ENCODE measurements around the gene GNPAT. TPM values are rescaled to one million over a fixed set of nuclear protein-coding genes. Genes with fewer than 3 reads are reported as not detected.
A peak's percentile ranks its signal among the peaks of the same experiment; 100 is the strongest.

Gene GNPAT
- total RNA-seq, 1 donor from 2014 or later = 32.5 TPM

- Histone ChIP-seq H3K27ac (ENCODE audit: low read depth, low read length) (no peak overlapping the region), H3K4me2 (ENCODE audit: low read length) (no peak overlapping the region), H3K9me3 (ENCODE audit: insufficient read depth, low read depth, low read length) (no peaks in the 10 kb centered on the region), H2AFZ (ENCODE audit: low read depth, low read length) (no peak overlapping the region), H3K27me3 (ENCODE audit: insufficient read depth, low read length) (peaks cover 5% of the 10 kb centered on the region), H4K20me1 (ENCODE audit: insufficient read depth, low read length) (no peaks in the 10 kb centered on the region), H3K4me1 (ENCODE audit: insufficient read depth, low read length) (no peaks in the 10 kb centered on the region), H3K4me3 (ENCODE audit: insufficient read depth, low read depth, low read length) (no peak overlapping the region), H3K9ac (ENCODE audit: low read length) (no peak overlapping the region), H3K36me3 (ENCODE audit: insufficient read depth, low read length) (no peaks in the 10 kb centered on the region), H3K79me2 (ENCODE audit: insufficient read depth, low read length) (no peaks in the 10 kb centered on the region)
- peaks cover 13% of the 10 kb centered on the region for H3K4me1 Mint-ChIP-seq (ENCODE audit: low read depth, unreplicated experiment)
- peaks cover 73% of the 10 kb centered on the region for H3K27me3 Mint-ChIP-seq (ENCODE audit: low read depth, unreplicated experiment)
- no peak overlapping the region for H3K4me3 Mint-ChIP-seq (ENCODE audit: unreplicated experiment)
- TF ChIP-seq CTCF (IDR thresholded peaks at IDR 0.05; ENCODE audit: insufficient read depth, low read depth, low read length) (no peak), EZH2 (IDR thresholded peaks at IDR 0.05; ENCODE audit: insufficient read depth, low read length) (no peak)
- no peak for DNase-seq (ENCODE audit: low read depth)
- H3K27ac Mint-ChIP-seq (ENCODE audit: unreplicated experiment) = no peak overlapping the region
- H3K9me3 Mint-ChIP-seq (ENCODE audit: unreplicated experiment) = peaks cover 7% of the 10 kb centered on the region
- no peak for FAIRE-seq
- H3K36me3 Mint-ChIP-seq (ENCODE audit: low read depth, unreplicated experiment) = peaks cover 3% of the 10 kb centered on the region
These were observed 38.9 kb upstream of the GNPAT start for GRCh38 chr1:231201979-231202633.

GRCh38 chr1:231203259-231204057 lies 37.6 kb upstream of the GNPAT start:
- no peak for FAIRE-seq
- H3K4me1 ChIP-seq (ENCODE audit: insufficient read depth, low read length) = no peaks in the 10 kb centered on the region
- Mint-ChIP-seq H3K4me1 (ENCODE audit: low read depth, unreplicated experiment) (peaks cover 13% of the 10 kb centered on the region), H3K27ac (ENCODE audit: unreplicated experiment) (no peak overlapping the region), H3K36me3 (ENCODE audit: low read depth, unreplicated experiment) (peaks cover 3% of the 10 kb centered on the region), H3K9me3 (ENCODE audit: unreplicated experiment) (peaks cover 7% of the 10 kb centered on the region), H3K4me3 (ENCODE audit: unreplicated experiment) (no peak overlapping the region), H3K27me3 (ENCODE audit: low read depth, unreplicated experiment) (peaks cover 66% of the 10 kb centered on the region)
- no peak overlapping the region for H3K4me3 ChIP-seq (ENCODE audit: insufficient read depth, low read depth, low read length)
- H3K79me2 ChIP-seq (ENCODE audit: insufficient read depth, low read length) = no peaks in the 10 kb centered on the region
- no peak overlapping the region for H3K4me2 ChIP-seq (ENCODE audit: low read length)
- H3K27ac ChIP-seq (ENCODE audit: low read depth, low read length) = no peak overlapping the region
- no peak for DNase-seq (ENCODE audit: low read depth)
- peaks cover 5% of the 10 kb centered on the region for H3K27me3 ChIP-seq (ENCODE audit: insufficient read depth, low read length)
- TF ChIP-seq EZH2 (IDR thresholded peaks at IDR 0.05; ENCODE audit: insufficient read depth, low read length) (no peak), CTCF (IDR thresholded peaks at IDR 0.05; ENCODE audit: insufficient read depth, low read depth, low read length) (no peak)
- H3K36me3 ChIP-seq (ENCODE audit: insufficient read depth, low read length) = no peaks in the 10 kb centered on the region
- H2AFZ ChIP-seq (ENCODE audit: low read depth, low read length) = no peak overlapping the region
- H3K9ac ChIP-seq (ENCODE audit: low read length) = no peak overlapping the region
- no peaks in the 10 kb centered on the region for H4K20me1 ChIP-seq (ENCODE audit: insufficient read depth, low read length)
- H3K9me3 ChIP-seq (ENCODE audit: insufficient read depth, low read depth, low read length) = no peaks in the 10 kb centered on the region

GRCh38 chr1:231206856-231207255 lies 34.2 kb upstream of the GNPAT start:
- H3K4me3 ChIP-seq (ENCODE audit: insufficient read depth, low read depth, low read length) = no peak overlapping the region
- H3K36me3 ChIP-seq (ENCODE audit: insufficient read depth, low read length) = no peaks in the 10 kb centered on the region
- H3K79me2 ChIP-seq (ENCODE audit: insufficient read depth, low read length) = no peaks in the 10 kb centered on the region
- Mint-ChIP-seq H3K27me3 (ENCODE audit: low read depth, unreplicated experiment) (peaks cover 53% of the 10 kb centered on the region), H3K9me3 (ENCODE audit: unreplicated experiment) (peaks cover 7% of the 10 kb centered on the region), H3K27ac (ENCODE audit: unreplicated experiment) (no peak overlapping the region), H3K4me1 (ENCODE audit: low read depth, unreplicated experiment) (no peaks in the 10 kb centered on the region), H3K36me3 (ENCODE audit: low read depth, unreplicated experiment) (peaks cover 6% of the 10 kb centered on the region), H3K4me3 (ENCODE audit: unreplicated experiment) (no peak overlapping the region)
- no peak for FAIRE-seq
- no peak overlapping the region for H3K4me2 ChIP-seq (ENCODE audit: low read length)
- DNase-seq (ENCODE audit: low read depth) = no peak
- TF ChIP-seq EZH2 (IDR thresholded peaks at IDR 0.05; ENCODE audit: insufficient read depth, low read length) = no peak
- TF ChIP-seq CTCF (IDR thresholded peaks at IDR 0.05; ENCODE audit: insufficient read depth, low read depth, low read length) = peak; percentile 11
- no peaks in the 10 kb centered on the region for H3K4me1 ChIP-seq (ENCODE audit: insufficient read depth, low read length)
- no peaks in the 10 kb centered on the region for H4K20me1 ChIP-seq (ENCODE audit: insufficient read depth, low read length)
- no peak overlapping the region for H3K9ac ChIP-seq (ENCODE audit: low read length)
- no peak overlapping the region for H3K27ac ChIP-seq (ENCODE audit: low read depth, low read length)
- no peak overlapping the region for H2AFZ ChIP-seq (ENCODE audit: low read depth, low read length)
- H3K27me3 ChIP-seq (ENCODE audit: insufficient read depth, low read length) = peaks cover 5% of the 10 kb centered on the region
- no peaks in the 10 kb centered on the region for H3K9me3 ChIP-seq (ENCODE audit: insufficient read depth, low read depth, low read length)
